Activated T-helper 2 cell treated with anti-CD3 and anti-CD28 coated beads, Interferon-gamma antibody, Interleukin-2, Interleukin-4, amounts not matched to agents 10 μg/mL and 5 μg/mL and 100 μg/mL, durations not matched to agents 14 hours and 24 hours and 36 hours (primary cell): ENCODE data around the gene MID1IP1. TPM values are rescaled to one million over a fixed set of nuclear protein-coding genes. Genes with fewer than 3 reads are reported as not detected.

Experiments used
- total RNA-seq: library from RNA; stranded (reverse); gene quantifications from 2 replicates; pipeline ENCODE4 v1.2.3, GENCODE V29; 2022

Gene MID1IP1
- total RNA-seq, 1 donor from 2014 or later = 95.4 TPM

Other genes with a start within 250 kb of the MID1IP1 start
- not detected in 2 replicates for gene TSPAN7, start 239.9 kb upstream of the MID1IP1 start, total RNA-seq